Neural crest cell (in vitro differentiated cells): Measurements from ENCODE around the gene KIAA2012. TPM values are rescaled to one million over a fixed set of nuclear protein-coding genes. Genes with fewer than 3 reads are reported as not detected.
A peak's percentile ranks its signal among the peaks of the same experiment; 100 is the strongest.

Experiments used
- DNase-seq: peaks from one replicate; pipeline ENCODE4 v3.0.0; 2021; ENCODE audit warnings: low read depth, mixed read lengths, low spot score
- H3K27ac Mint-ChIP-seq: one replicate; pipeline ENCODE4 v1.8.0; 2021; ENCODE audit warnings: mild to moderate bottlenecking, mixed read lengths; ENCODE audit not compliant: unreplicated experiment
- H3K27me3 Mint-ChIP-seq: 2 replicates; pipeline ENCODE4 v1.8.0; 2021; ENCODE audit warnings: low read depth, mild to moderate bottlenecking, mixed read lengths
- H3K36me3 Mint-ChIP-seq: 2 replicates; pipeline ENCODE4 v1.8.0; 2021; ENCODE audit warnings: low read depth, mild to moderate bottlenecking, mixed read lengths
- H3K4me1 Mint-ChIP-seq: 2 replicates; pipeline ENCODE4 v1.8.0; 2021; ENCODE audit warnings: mixed read lengths
- H3K4me3 Mint-ChIP-seq: one replicate; pipeline ENCODE4 v1.8.0; 2021; ENCODE audit warnings: mild to moderate bottlenecking, mixed read lengths
- H3K9me3 Mint-ChIP-seq: 2 replicates; pipeline ENCODE4 v1.8.0; 2021; ENCODE audit warnings: mixed read lengths
- CTCF ChIP-seq: fragments of 200-600 bp; sonication (generic); conservative IDR thresholded peaks from 2 replicates; pipeline ENCODE4 v1.5.0; 2021; ENCODE audit warnings: antibody characterized with exemption, mild to moderate bottlenecking
- total RNA-seq: library from RNA; stranded (reverse); gene quantifications from 2 replicates; pipeline ENCODE4 v1.2.1, GENCODE V29; 2021

The KIAA2012 gene
- total RNA-seq, 1 donor from 2014 or later = 0.07 TPM

GRCh38 chr2:202102425-202103000 lies 29.5 kb downstream of the KIAA2012 start:
- H3K4me3 Mint-ChIP-seq = no peak overlapping the region
- peaks cover 19% of the 10 kb centered on the region for H3K4me1 Mint-ChIP-seq
- no peaks in the 10 kb centered on the region for H3K9me3 Mint-ChIP-seq
- no peak for DNase-seq
- H3K27ac Mint-ChIP-seq = no peak overlapping the region
- no peaks in the 10 kb centered on the region for H3K27me3 Mint-ChIP-seq
- TF ChIP-seq CTCF = no peak
- no peaks in the 10 kb centered on the region for H3K36me3 Mint-ChIP-seq

- H3K27ac Mint-ChIP-seq = no peak overlapping the region
- H3K4me1 Mint-ChIP-seq = peaks cover 13% of the 10 kb centered on the region
- H3K9me3 Mint-ChIP-seq = no peaks in the 10 kb centered on the region
- peak; percentile 73 for TF ChIP-seq CTCF
- no peaks in the 10 kb centered on the region for H3K27me3 Mint-ChIP-seq
- H3K4me3 Mint-ChIP-seq = no peak overlapping the region
- H3K36me3 Mint-ChIP-seq = no peaks in the 10 kb centered on the region
- peak; percentile 62 for DNase-seq
These were observed 31.3 kb downstream of the KIAA2012 start for GRCh38 chr2:202104286-202104870.

DNA sequence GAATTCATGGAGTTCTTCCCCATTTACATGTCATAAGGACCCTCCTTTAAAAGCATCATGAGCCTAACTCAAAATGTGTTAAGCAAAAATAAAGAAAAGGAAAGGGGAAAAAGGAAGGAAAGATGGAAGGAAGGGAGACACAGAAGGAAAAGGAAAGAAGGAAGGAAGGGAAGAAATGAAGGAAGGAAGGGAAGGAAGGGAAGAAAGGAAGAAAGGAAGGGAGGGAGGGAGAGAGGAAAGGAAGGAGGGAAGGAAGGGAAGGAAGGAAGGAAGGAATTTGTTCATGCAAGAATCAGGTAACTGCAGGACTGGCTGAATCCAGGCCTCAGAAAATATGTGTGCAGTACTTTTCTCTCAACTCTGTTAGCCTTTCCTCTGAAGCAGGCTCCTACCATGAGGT lies 32.0 kb downstream of the KIAA2012 start:
- H3K27ac Mint-ChIP-seq = no peak overlapping the region
- TF ChIP-seq CTCF = no peak
- peaks cover 15% of the 10 kb centered on the region for H3K4me1 Mint-ChIP-seq
- no peaks in the 10 kb centered on the region for H3K27me3 Mint-ChIP-seq
- H3K4me3 Mint-ChIP-seq = no peak overlapping the region
- no peak for DNase-seq
- H3K36me3 Mint-ChIP-seq = no peaks in the 10 kb centered on the region
- H3K9me3 Mint-ChIP-seq = no peaks in the 10 kb centered on the region

GRCh38 chr2:202108345-202108744 lies 35.3 kb downstream of the KIAA2012 start:
- H3K27ac Mint-ChIP-seq = no peak overlapping the region
- no peaks in the 10 kb centered on the region for H3K27me3 Mint-ChIP-seq
- DNase-seq = no peak
- no peak overlapping the region for H3K4me3 Mint-ChIP-seq
- no peak for TF ChIP-seq CTCF
- H3K4me1 Mint-ChIP-seq = peaks cover 20% of the 10 kb centered on the region
- H3K9me3 Mint-ChIP-seq = no peaks in the 10 kb centered on the region
- H3K36me3 Mint-ChIP-seq = no peaks in the 10 kb centered on the region

- Mint-ChIP-seq H3K36me3 (no peaks in the 10 kb centered on the region), H3K4me1 (peaks cover 20% of the 10 kb centered on the region), H3K27me3 (no peaks in the 10 kb centered on the region), H3K9me3 (no peaks in the 10 kb centered on the region), H3K27ac (no peak overlapping the region), H3K4me3 (no peak overlapping the region)
- no peak for DNase-seq
- TF ChIP-seq CTCF = no peak
These were observed 36.2 kb downstream of the KIAA2012 start for GRCh38 chr2:202109139-202109736.
